ENCODE measurements around the gene DYTN. TPM values are rescaled to one million over a fixed set of nuclear protein-coding genes. Genes with fewer than 3 reads are reported as not detected.

DYTN gene
- polyA plus RNA-seq, 3 donors: not detected

DNA sequence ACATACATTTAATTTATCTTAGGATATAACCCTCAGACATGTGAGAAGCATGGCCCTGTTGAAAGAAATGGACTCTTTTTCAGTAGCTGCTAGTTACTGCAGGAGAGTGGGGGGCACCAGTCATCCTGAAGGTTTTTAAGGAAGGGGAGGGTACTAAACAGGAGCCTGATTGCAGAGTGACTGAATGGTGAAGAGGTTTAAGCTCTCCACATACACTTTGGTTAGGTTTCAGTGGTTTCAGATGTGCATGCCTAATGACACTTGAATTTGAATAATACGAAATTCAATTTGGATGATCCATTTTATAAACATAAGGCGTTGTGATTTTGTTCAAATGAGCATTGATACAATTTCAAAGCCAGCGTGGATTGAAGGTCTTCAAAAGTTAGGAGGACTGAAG, 86.9 kb downstream of the DYTN start:
- H3K36me3 Mint-ChIP-seq: no peaks in the 10 kb centered on the region
- H3K27me3 Mint-ChIP-seq (ENCODE audit: low read depth in 3 of 3): peaks cover 0 to 2% (median 2%) of the 10 kb centered on the region in 3 donors
- Histone ChIP-seq H3K4me1 (ENCODE audit: control insufficient read depth in 1 of 2, insufficient read depth in 2 of 2, low read length in 2 of 2) (no peaks in the 10 kb centered on the region), H3K4me3 (replicated peaks in 1 of 3; ENCODE audit: low read depth in 2 of 3, low read length in 3 of 3) (no peak overlapping the region), H3K79me2 (ENCODE audit: insufficient read depth, low read length) (no peaks in the 10 kb centered on the region), H2AFZ (ENCODE audit: insufficient read depth, low read depth, low read length, poor library complexity, severe bottlenecking) (no peak overlapping the region), H3K4me2 (replicated peaks; ENCODE audit: extremely low read depth, low read length, poor library complexity, severe bottlenecking) (no peak overlapping the region), H3K27ac (ENCODE audit: low read depth in 1 of 2, low read length in 2 of 2) (no peak overlapping the region), H3K36me3 (replicated peaks in 1 of 2; ENCODE audit: control insufficient read depth in 1 of 2, insufficient read depth in 2 of 2, low read length in 2 of 2) (no peaks in the 10 kb centered on the region), H3K9me3 (replicated peaks in 1 of 2; ENCODE audit: control insufficient read depth in 1 of 2, insufficient read depth in 1 of 2, low read length in 2 of 2) (no peaks in the 10 kb centered on the region), H3K27me3 (ENCODE audit: control insufficient read depth in 2 of 2, insufficient read depth in 2 of 2, low read length in 2 of 2) (peaks cover 0 to 5% of the 10 kb centered on the region in 2 donors), H3K9ac (ENCODE audit: insufficient read depth, low read length, poor library complexity, severe bottlenecking) (no peak overlapping the region), H4K20me1 (ENCODE audit: insufficient read depth, low read length) (no peaks in the 10 kb centered on the region)
- intact Hi-C loops (cut with micrococcal nuclease): no loop called here
- no peak for DNase-seq
- no peaks in the 10 kb centered on the region for H3K4me1 Mint-ChIP-seq
- peaks cover 0 to 5% (median 2%) of the 10 kb centered on the region in 7 donors for H3K9me3 Mint-ChIP-seq
- no peak overlapping the region for H3K27ac Mint-ChIP-seq
- WGBS (ENCODE audit: insufficient coverage): 60% methylated on average over 1 of the region's 3 CpGs
- no peak overlapping the region for H3K4me3 Mint-ChIP-seq
- TF ChIP-seq, protein P1, sequence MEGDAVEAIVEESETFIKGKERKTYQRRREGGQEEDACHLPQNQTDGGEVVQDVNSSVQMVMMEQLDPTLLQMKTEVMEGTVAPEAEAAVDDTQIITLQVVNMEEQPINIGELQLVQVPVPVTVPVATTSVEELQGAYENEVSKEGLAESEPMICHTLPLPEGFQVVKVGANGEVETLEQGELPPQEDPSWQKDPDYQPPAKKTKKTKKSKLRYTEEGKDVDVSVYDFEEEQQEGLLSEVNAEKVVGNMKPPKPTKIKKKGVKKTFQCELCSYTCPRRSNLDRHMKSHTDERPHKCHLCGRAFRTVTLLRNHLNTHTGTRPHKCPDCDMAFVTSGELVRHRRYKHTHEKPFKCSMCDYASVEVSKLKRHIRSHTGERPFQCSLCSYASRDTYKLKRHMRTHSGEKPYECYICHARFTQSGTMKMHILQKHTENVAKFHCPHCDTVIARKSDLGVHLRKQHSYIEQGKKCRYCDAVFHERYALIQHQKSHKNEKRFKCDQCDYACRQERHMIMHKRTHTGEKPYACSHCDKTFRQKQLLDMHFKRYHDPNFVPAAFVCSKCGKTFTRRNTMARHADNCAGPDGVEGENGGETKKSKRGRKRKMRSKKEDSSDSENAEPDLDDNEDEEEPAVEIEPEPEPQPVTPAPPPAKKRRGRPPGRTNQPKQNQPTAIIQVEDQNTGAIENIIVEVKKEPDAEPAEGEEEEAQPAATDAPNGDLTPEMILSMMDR (IDR thresholded peaks at IDR 0.05): no peak

DNA sequence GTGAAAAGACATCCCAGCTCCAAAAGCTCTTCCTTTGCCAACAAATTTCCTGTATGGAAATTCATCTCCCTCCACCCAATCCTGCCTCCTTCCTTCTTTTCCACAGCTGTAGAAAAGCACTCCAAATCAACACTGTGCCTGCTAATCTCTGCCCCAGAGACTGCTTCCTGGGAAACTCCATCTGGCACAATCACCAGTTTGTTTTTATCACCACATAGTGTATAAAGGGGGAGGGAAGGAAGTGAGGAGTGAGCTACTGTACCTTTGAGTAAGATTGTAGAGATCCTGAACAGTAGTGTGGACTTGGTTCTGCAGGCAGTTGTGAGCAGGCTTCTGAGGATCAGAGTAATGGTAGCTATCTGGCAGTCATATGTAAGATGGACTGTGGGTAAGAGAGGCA, 90.6 kb downstream of the DYTN start:
- no peak for DNase-seq
- Histone ChIP-seq H4K20me1 (ENCODE audit: insufficient read depth, low read length) (no peaks in the 10 kb centered on the region), H3K4me1 (ENCODE audit: control insufficient read depth in 1 of 2, insufficient read depth in 2 of 2, low read length in 2 of 2) (no peaks in the 10 kb centered on the region), H2AFZ (ENCODE audit: insufficient read depth, low read depth, low read length, poor library complexity, severe bottlenecking) (no peak overlapping the region), H3K27ac (ENCODE audit: low read depth in 1 of 2, low read length in 2 of 2) (no peak overlapping the region), H3K79me2 (ENCODE audit: insufficient read depth, low read length) (no peaks in the 10 kb centered on the region), H3K4me3 (replicated peaks in 1 of 3; ENCODE audit: low read depth in 2 of 3, low read length in 3 of 3) (no peak overlapping the region), H3K4me2 (replicated peaks; ENCODE audit: extremely low read depth, low read length, poor library complexity, severe bottlenecking) (no peak overlapping the region), H3K9me3 (replicated peaks in 1 of 2; ENCODE audit: control insufficient read depth in 1 of 2, insufficient read depth in 1 of 2, low read length in 2 of 2) (no peaks in the 10 kb centered on the region), H3K36me3 (replicated peaks in 1 of 2; ENCODE audit: control insufficient read depth in 1 of 2, insufficient read depth in 2 of 2, low read length in 2 of 2) (no peaks in the 10 kb centered on the region), H3K9ac (ENCODE audit: insufficient read depth, low read length, poor library complexity, severe bottlenecking) (no peak overlapping the region), H3K27me3 (ENCODE audit: control insufficient read depth in 2 of 2, insufficient read depth in 2 of 2, low read length in 2 of 2) (no peaks in the 10 kb centered on the region)
- Mint-ChIP-seq H3K4me1 (no peaks in the 10 kb centered on the region), H3K27me3 (ENCODE audit: low read depth in 3 of 3) (peaks cover 0 to 2% (median 2%) of the 10 kb centered on the region in 3 donors), H3K36me3 (no peaks in the 10 kb centered on the region), H3K4me3 (no peak overlapping the region), H3K9me3 (peaks cover 0 to 5% (median 0%) of the 10 kb centered on the region in 7 donors), H3K27ac (no peak overlapping the region)
- intact Hi-C loops (cut with micrococcal nuclease): no loop called here
- TF ChIP-seq, protein P1 (IDR thresholded peaks at IDR 0.05): no peak
